COLO668 (cell line): Measurements from ENCODE around the gene ZNF526.

ENCODE experiments used
- DNase-seq: peaks from one replicate; lab custom pipeline; 2025; ENCODE audit not compliant: unreplicated experiment; lab: John Stamatoyannopoulos, UW

Gene ZNF526

GRCh38 chr19:42219812-42220750 is at the start of gene ZNF526:
ZNF526 (plus strand) TSS chr19:42220312; CDS start chr19:42224404, 4,092 bp downstream.
- DNase-seq = peak; percentile 98

GRCh38 chr19:42170715-42171114 is 49.4 kb upstream of the ZNF526 start:
- no peak for DNase-seq

GRCh38 chr19:42172261-42172660 is 47.9 kb upstream of the ZNF526 start:
- DNase-seq = peak; percentile 51

GRCh38 chr19:42173695-42174094 is 46.4 kb upstream of the ZNF526 start:
- DNase-seq = no peak

- no peak for DNase-seq
Measured at GRCh38 chr19:42174188-42174587, 45.9 kb upstream of the ZNF526 start.

- DNase-seq = no peak
Measured at GRCh38 chr19:42174958-42175734, 45.0 kb upstream of the ZNF526 start.

- DNase-seq = peak; percentile 39
Measured at GRCh38 chr19:42175952-42176648, 44.0 kb upstream of the ZNF526 start.

GRCh38 chr19:42176649-42176989 is 43.5 kb upstream of the ZNF526 start:
- peak; percentile 90 for DNase-seq

- peak; percentile 95 for DNase-seq
Measured at GRCh38 chr19:42176990-42177685, 43.0 kb upstream of the ZNF526 start.

- DNase-seq = no peak
Measured at GRCh38 chr19:42177686-42178019, 42.5 kb upstream of the ZNF526 start.

- peak; percentile 25 for DNase-seq
Measured at GRCh38 chr19:42178791-42179674, 41.1 kb upstream of the ZNF526 start.

GRCh38 chr19:42184401-42184861 is 35.7 kb upstream of the ZNF526 start:
- DNase-seq = peak; percentile 81

- DNase-seq = no peak
Measured at GRCh38 chr19:42185277-42185676, 34.8 kb upstream of the ZNF526 start.

GRCh38 chr19:42188665-42189064 is 31.4 kb upstream of the ZNF526 start:
- no peak for DNase-seq

- no peak for DNase-seq
Measured at GRCh38 chr19:42189133-42189532, 31.0 kb upstream of the ZNF526 start.

GRCh38 chr19:42191330-42191729 is 28.8 kb upstream of the ZNF526 start:
- DNase-seq = no peak

- peak; percentile 82 for DNase-seq
Measured at GRCh38 chr19:42191855-42192254, 28.3 kb upstream of the ZNF526 start.

GRCh38 chr19:42193294-42193693 is 26.8 kb upstream of the ZNF526 start:
- no peak for DNase-seq

GRCh38 chr19:42193706-42194105 is 26.4 kb upstream of the ZNF526 start:
- DNase-seq = no peak
